Measurements from ENCODE around the gene ZSCAN20.

Gene ZSCAN20

DNA sequence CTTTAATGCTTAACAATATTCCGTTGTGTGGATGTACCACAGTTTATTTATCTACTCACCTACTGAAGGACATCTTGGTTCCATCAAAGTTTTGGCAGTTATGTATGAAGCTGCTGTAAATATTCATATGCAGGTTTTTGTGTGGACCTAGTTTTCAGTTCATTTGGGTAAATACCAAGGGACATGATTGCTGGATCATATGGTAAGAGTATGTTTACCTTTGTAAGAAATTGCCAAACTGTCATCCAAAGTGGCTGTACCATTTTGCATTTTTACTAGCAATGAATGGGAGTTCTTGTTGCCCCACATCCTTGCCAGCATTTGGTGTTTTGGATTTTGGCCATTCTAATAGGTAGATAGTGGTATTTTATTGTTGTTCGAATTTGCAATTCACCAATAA is 10.0 kb downstream of the ZSCAN20 start:
- no peak overlapping the region for H3K4me3 ChIP-seq (ENCODE audit: low read depth, low read length)
- DNase-seq (ENCODE audit: low read depth, low spot score) = no peak
- TF ChIP-seq CTCF (IDR thresholded peaks at IDR 0.05; ENCODE audit: insufficient read depth, low read length, missing control alignments) = no peak
- CTCF ChIA-PET = interaction anchor here (0.8 to 2.4 kb wide), 3 partner anchors 9 to 187 kb away, joined by 4 to 9 read pairs (median 4); no protein-coding TSS in a partner anchor
- POLR2A ChIA-PET = no interaction called here

DNA sequence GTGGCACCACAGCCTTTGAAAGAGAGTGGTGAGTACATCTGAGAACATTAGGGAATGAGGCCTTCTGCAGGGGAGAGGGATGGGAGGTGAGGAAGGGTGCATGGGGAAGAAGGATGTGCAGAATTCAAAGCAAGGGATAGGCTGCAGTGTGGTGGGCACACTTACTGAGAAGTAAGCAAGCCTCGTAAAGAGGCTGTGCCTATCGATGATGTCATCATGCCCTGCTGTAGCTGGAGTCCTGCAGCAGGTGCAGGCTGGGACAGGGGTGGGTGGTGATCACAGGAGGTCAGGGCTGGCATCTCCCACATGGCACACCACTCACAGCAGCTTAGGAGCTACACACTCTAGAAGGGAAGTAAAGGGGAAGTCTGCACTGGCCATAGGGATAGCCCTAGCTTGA is 16.2 kb downstream of the ZSCAN20 start:
- CTCF ChIA-PET = interaction anchor here (1.2 kb wide), 1 partner anchor 11 kb away, joined by 4 read pairs; no protein-coding TSS in a partner anchor

DNA sequence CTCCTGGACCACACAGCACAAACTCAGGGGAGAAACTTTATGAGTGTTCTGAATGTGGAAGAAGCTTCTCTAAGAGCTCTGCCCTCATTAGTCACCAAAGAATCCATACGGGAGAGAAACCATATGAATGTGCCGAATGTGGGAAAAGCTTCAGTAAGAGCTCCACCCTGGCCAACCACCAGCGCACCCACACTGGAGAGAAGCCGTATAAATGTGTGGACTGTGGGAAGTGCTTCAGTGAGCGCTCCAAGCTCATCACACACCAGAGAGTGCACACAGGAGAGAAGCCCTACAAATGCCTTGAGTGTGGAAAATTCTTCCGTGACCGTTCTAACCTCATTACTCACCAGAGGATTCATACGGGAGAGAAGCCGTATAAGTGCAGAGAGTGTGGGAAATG is 22.5 kb downstream of the ZSCAN20 start:
- ChIA-PET CTCF (interaction anchor here (0.8 to 0.9 kb wide), 2 partner anchors 9 to 24 kb away, joined by 3 read pairs; no protein-coding TSS in a partner anchor), POLR2A (no interaction called here)
- DNase-seq (ENCODE audit: low read depth, low spot score) = no peak
- no peak for TF ChIP-seq CTCF (IDR thresholded peaks at IDR 0.05; ENCODE audit: insufficient read depth, low read length, missing control alignments)
- H3K4me3 ChIP-seq (ENCODE audit: low read depth, low read length) = no peak overlapping the region

More for the DNA sequence above, 16.2 kb downstream of the ZSCAN20 start:
- no peak overlapping the region for H3K4me3 ChIP-seq (ENCODE audit: low read depth, low read length)
- DNase-seq (ENCODE audit: low read depth, low spot score) = no peak
- no peak for TF ChIP-seq CTCF (IDR thresholded peaks at IDR 0.05; ENCODE audit: insufficient read depth, low read length, missing control alignments)
- POLR2A ChIA-PET = no interaction called here

DNA sequence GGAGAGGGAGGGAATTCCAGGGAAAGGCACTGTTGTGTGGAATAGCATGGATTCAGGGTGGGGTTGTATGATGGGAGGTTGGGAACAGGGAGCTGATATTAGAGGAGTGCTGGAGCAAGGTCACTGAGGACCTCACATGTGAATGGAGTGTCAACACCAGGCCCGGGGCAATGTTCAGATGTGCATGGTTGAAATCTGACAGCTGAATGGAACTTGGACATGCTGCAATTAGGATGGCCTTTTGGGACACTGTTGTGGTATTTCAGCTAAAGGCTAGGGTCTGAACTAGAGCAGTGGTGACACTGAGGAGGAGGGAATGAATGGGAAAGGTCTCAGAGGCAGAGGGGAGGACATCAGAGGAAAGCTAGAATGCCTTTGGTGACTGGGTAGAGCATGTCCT is 25.0 kb downstream of the ZSCAN20 start:
- no peak overlapping the region for H3K4me3 ChIP-seq (ENCODE audit: low read depth, low read length)
- no peak for TF ChIP-seq CTCF (IDR thresholded peaks at IDR 0.05; ENCODE audit: insufficient read depth, low read length, missing control alignments)
- no peak for DNase-seq (ENCODE audit: low read depth, low spot score)
- ChIA-PET CTCF (interaction anchor here (0.5 to 0.9 kb wide), 2 partner anchors 14 to 116 kb away, joined by 3 read pairs; no protein-coding TSS in a partner anchor), POLR2A (no interaction called here)

- POLR2A ChIA-PET = no interaction called here
- H3K4me3 ChIP-seq (ENCODE audit: low read depth, low read length) = no peak overlapping the region
- TF ChIP-seq CTCF (IDR thresholded peaks at IDR 0.05; ENCODE audit: insufficient read depth, low read length, missing control alignments) = no peak
- CTCF ChIA-PET = interaction anchor here (0.7 to 1.1 kb wide), 5 partner anchors 10 to 57 kb away, joined by 3 to 4 read pairs (median 3); no protein-coding TSS in a partner anchor
- DNase-seq (ENCODE audit: low read depth, low spot score) = no peak
Observed at GRCh38 chr1:33500547-33500946, 28.1 kb downstream of the ZSCAN20 start.

GRCh38 chr1:33501309-33501708 is 28.9 kb downstream of the ZSCAN20 start:
- no peak for DNase-seq (ENCODE audit: low read depth, low spot score)
- no peak for TF ChIP-seq CTCF (IDR thresholded peaks at IDR 0.05; ENCODE audit: insufficient read depth, low read length, missing control alignments)
- CTCF ChIA-PET = interaction anchor here (0.8 to 1.1 kb wide), 4 partner anchors 10 to 57 kb away, joined by 3 to 4 read pairs (median 3); no protein-coding TSS in a partner anchor
- H3K4me3 ChIP-seq (ENCODE audit: low read depth, low read length) = no peak overlapping the region
- POLR2A ChIA-PET = no interaction called here
